OCI-LY1 (cell line): ENCODE results near the gene RRAS2.
A peak's percentile ranks its signal among the peaks of the same experiment; 100 is the strongest.

Source experiments
- H2AFZ ChIP-seq: fragments of 200-600 bp; sonication (generic), shearing (Covaris generic); 2 replicates; pipeline ENCODE4 v1.6.0; 2014; ENCODE audit warnings: antibody characterized with exemption, mild to moderate bottlenecking, low read length
- H3F3A ChIP-seq: fragments of 200-600 bp; sonication (generic), shearing (Covaris generic); 2 replicates; pipeline ENCODE4 v1.6.0; 2014; ENCODE audit warnings: mild to moderate bottlenecking, antibody characterized with exemption, low read length, moderate library complexity; ENCODE audit not compliant: insufficient read depth
- H3K27ac ChIP-seq: fragments of 200-600 bp; sonication (generic); 2 replicates; pipeline ENCODE4 v1.5.1; 2014; ENCODE audit warnings: low read length, mixed run types, mild to moderate bottlenecking, low read depth; ENCODE audit not compliant: poor library complexity, severe bottlenecking
- H3K27me3 ChIP-seq: fragments of 200-600 bp; sonication (generic); 2 replicates; pipeline ENCODE4 v1.6.0; 2014; ENCODE audit warnings: antibody characterized with exemption, mild to moderate bottlenecking, low read length, moderate library complexity; ENCODE audit not compliant: insufficient read depth
- H3K36me3 ChIP-seq: fragments of 200-600 bp; sonication (generic); 2 replicates; pipeline ENCODE4 v1.6.1; 2014; ENCODE audit warnings: mild to moderate bottlenecking, antibody characterized with exemption, low read length, moderate library complexity, mixed read lengths; ENCODE audit not compliant: insufficient read depth
- H3K4me1 ChIP-seq: fragments of 200-600 bp; sonication (generic); 2 replicates; pipeline ENCODE4 v1.5.1; 2014; ENCODE audit warnings: mild to moderate bottlenecking, low read length, moderate library complexity; ENCODE audit not compliant: insufficient read depth, severe bottlenecking
- H3K4me2 ChIP-seq: fragments of 200-600 bp; sonication (generic), shearing (Covaris generic); 2 replicates; pipeline ENCODE4 v1.6.1; 2014; ENCODE audit warnings: low read length
- H3K4me3 ChIP-seq: fragments of 200-600 bp; sonication (generic); 2 replicates; pipeline ENCODE4 v1.5.1; 2014; ENCODE audit warnings: low read length, low read depth, mild to moderate bottlenecking, mixed read lengths; ENCODE audit not compliant: poor library complexity, severe bottlenecking
- H3K79me2 ChIP-seq: fragments of 200-600 bp; shearing (Covaris generic); 2 replicates; pipeline ENCODE4 v1.6.1; 2016; ENCODE audit warnings: mixed run types, low read length, mixed read lengths; ENCODE audit not compliant: insufficient read depth
- H3K9ac ChIP-seq: fragments of 200-600 bp; sonication (generic), shearing (Covaris generic); 2 replicates; pipeline ENCODE4 v1.6.1; 2014; ENCODE audit warnings: mild to moderate bottlenecking, low read length, mixed read lengths
- H3K9me2 ChIP-seq: fragments of 200-600 bp; sonication (generic), shearing (Covaris generic); 2 replicates; pipeline ENCODE4 v1.6.1; 2014; ENCODE audit warnings: low read depth, mild to moderate bottlenecking, low read length, mixed read lengths
- H3K9me3 ChIP-seq: fragments of 200-600 bp; shearing (Covaris generic); 2 replicates; pipeline ENCODE4 v1.6.1; 2014; ENCODE audit warnings: low read length, mixed read lengths
- H4K20me1 ChIP-seq: fragments of 200-600 bp; sonication (generic), shearing (Covaris generic); 2 replicates; pipeline ENCODE4 v1.6.0; 2016; ENCODE audit warnings: mild to moderate bottlenecking, low read length; ENCODE audit not compliant: insufficient read depth
- CTCF ChIP-seq: fragments of 200-600 bp; sonication (generic), shearing (Covaris generic); IDR thresholded peaks from 2 replicates; pipeline ENCODE4 v1.5.1; 2017; ENCODE audit warnings: mild to moderate bottlenecking, antibody characterized with exemption, low read length, moderate library complexity, mixed read lengths
- EZH2 ChIP-seq: fragments of 200-600 bp; sonication (generic), shearing (Covaris generic); IDR thresholded peaks from 2 replicates; pipeline ENCODE4 v1.8.0; 2017; ENCODE audit warnings: borderline replicate concordance, mixed run types, mild to moderate bottlenecking, antibody characterized with exemption, low read length, moderate library complexity, mixed read lengths

Gene RRAS2

GRCh38 chr11:14235701-14236100, 123.3 kb downstream of the RRAS2 start:
- H4K20me1 ChIP-seq, result no peaks in the 10 kb centered on the region
- no peak overlapping the region for H3K4me3 ChIP-seq
- H3K4me1 ChIP-seq, result no peaks in the 10 kb centered on the region
- H3K9me2 ChIP-seq, result no peaks in the 10 kb centered on the region
- no peak overlapping the region for H3K4me2 ChIP-seq
- no peak overlapping the region for H3K27ac ChIP-seq
- H3K36me3 ChIP-seq, result no peaks in the 10 kb centered on the region
- no peak overlapping the region for H2AFZ ChIP-seq
- no peaks in the 10 kb centered on the region for H3K27me3 ChIP-seq
- no peaks in the 10 kb centered on the region for H3K79me2 ChIP-seq
- no peaks in the 10 kb centered on the region for H3F3A ChIP-seq
- no peak for TF ChIP-seq EZH2
- TF ChIP-seq CTCF, result no peak
- no peaks in the 10 kb centered on the region for H3K9me3 ChIP-seq
- H3K9ac ChIP-seq, result no peak overlapping the region

- H3K9ac ChIP-seq, result no peak overlapping the region
- H4K20me1 ChIP-seq, result no peaks in the 10 kb centered on the region
- no peak overlapping the region for H3K4me3 ChIP-seq
- H3K9me3 ChIP-seq, result no peaks in the 10 kb centered on the region
- H3K27me3 ChIP-seq, result no peaks in the 10 kb centered on the region
- no peaks in the 10 kb centered on the region for H3F3A ChIP-seq
- no peak overlapping the region for H2AFZ ChIP-seq
- TF ChIP-seq EZH2 (no peak), CTCF (no peak)
- no peaks in the 10 kb centered on the region for H3K79me2 ChIP-seq
- no peaks in the 10 kb centered on the region for H3K9me2 ChIP-seq
- no peak overlapping the region for H3K27ac ChIP-seq
- H3K4me1 ChIP-seq, result no peaks in the 10 kb centered on the region
- H3K36me3 ChIP-seq, result no peaks in the 10 kb centered on the region
- no peak overlapping the region for H3K4me2 ChIP-seq
These were observed 124.5 kb downstream of the RRAS2 start for GRCh38 chr11:14234446-14234845.

GRCh38 chr11:14232652-14233051, 126.3 kb downstream of the RRAS2 start:
- Histone ChIP-seq H3K9me3 (no peaks in the 10 kb centered on the region), H3K4me3 (no peak overlapping the region), H3F3A (no peaks in the 10 kb centered on the region), H4K20me1 (no peaks in the 10 kb centered on the region), H3K4me1 (no peaks in the 10 kb centered on the region), H3K27me3 (no peaks in the 10 kb centered on the region), H2AFZ (no peak overlapping the region), H3K9ac (no peak overlapping the region), H3K27ac (no peak overlapping the region), H3K9me2 (no peaks in the 10 kb centered on the region), H3K4me2 (no peak overlapping the region), H3K36me3 (no peaks in the 10 kb centered on the region), H3K79me2 (no peaks in the 10 kb centered on the region)
- TF ChIP-seq EZH2 (no peak), CTCF (peak; percentile 36)
